HL-60/S4 treated with retinoic acid at 250 ng/mL for 4 days and 3 days (cell line): ENCODE data around the gene MAP2K1.

Source experiments
- in situ Hi-C: fragments of 300-500 bp; cut with MboI; formaldehyde crosslinking; loops from 2 replicates; pipeline ENCODE4 v1.7.0; 2022; ENCODE audit warnings: low sequenced_read_pairs

Gene MAP2K1

DNA sequence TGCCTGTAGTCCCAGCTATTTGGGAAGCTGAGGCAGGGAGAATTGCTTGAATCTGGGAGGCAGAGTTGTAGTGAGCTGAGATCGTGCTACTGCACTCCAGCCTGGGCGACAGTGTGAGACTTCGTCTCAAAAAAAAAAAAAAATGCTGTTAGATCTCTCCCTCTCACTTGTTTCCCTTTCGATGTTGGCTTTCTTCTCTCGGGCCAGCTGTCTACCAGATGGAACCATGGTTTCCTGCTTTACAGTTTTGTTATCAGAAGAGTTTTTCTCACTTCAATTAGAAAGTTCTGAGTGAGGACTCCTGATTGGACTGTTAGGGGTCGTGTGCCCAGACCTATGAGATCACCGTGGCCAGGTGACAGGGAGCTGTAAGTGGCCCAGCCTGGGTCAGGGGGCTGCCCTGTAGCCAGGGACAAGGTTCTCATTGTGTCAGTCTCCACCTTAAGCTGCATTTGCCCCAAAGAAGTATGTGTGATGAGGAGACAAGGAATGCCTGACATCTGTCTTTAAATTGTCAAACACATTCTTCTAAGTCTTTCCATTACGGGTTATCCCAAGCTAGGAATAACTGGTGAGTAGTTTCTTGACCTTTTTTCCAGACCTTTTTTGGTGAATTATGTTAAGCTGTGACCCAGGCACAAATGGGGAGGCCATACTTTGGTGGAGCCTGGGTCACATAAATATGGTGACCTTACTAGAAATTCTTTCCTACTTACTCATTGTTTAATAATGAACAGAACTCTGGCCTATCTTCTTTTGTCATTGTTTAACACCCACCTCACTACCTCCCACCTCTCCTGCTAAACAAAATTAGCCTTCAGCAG is 85.7 kb downstream of the MAP2K1 start:
- in situ Hi-C loops = no loop called here

DNA sequence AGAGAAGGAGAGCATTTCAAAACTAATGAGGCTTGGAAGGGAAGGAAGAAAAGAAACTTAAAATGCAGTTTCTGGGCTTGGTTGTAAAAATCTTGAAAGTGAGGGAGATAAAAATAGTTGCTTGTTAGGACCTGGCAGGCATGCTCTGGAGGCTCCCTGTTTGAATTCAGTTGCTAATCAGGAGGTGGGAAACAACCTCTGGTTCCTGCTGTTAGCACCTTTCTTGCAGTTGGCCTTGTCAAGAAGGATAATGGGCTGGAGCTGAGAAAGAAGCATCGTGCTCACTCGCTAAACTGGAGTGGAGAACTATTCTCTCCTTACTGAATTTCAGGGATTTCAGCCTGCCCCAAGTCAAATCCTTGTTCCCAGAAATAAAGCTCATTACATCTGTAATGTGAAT is 87.4 kb downstream of the MAP2K1 start:
- in situ Hi-C loops = no loop called here

DNA sequence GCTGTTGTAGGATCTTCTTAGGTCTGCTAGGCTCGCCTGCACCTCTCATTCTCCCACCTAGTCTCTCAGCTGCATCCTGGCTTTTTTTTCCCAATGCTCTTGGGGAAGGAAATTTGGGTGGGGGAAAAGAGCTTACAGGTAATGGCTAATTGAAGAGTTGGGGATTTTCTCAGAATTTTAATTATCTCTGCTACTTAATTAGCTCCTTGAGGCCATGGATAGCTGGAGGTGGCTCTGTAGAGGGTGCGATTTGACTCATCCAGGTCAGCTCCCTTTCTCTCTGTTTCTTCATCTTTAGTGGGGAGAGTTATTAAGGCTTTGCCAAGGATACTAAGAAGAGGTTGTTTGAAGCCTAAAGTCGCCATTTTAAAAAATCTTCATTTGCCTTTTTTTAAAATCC is 88.3 kb downstream of the MAP2K1 start:
- in situ Hi-C loops = no loop called here

DNA sequence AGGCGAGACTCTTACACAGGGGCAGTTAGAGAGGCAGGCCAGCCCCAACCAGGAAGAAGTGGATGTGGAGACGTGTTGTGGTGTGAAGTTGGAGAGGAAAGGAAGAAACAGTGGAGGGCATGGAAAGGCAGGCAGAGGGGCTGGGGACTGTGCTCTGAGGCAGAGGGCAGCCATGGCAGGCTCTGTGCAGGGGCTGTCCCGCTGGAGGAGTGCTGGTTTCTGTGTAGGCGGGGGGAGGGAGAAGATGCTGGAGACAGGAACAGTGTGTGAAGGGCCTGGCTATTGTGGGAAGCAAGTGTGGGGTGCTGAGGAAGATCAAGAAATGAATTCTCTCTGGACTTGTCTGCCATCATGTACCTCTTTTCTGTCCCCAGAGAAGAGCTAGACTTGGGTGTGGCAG is 89.8 kb downstream of the MAP2K1 start:
- in situ Hi-C loops = no loop called here

DNA sequence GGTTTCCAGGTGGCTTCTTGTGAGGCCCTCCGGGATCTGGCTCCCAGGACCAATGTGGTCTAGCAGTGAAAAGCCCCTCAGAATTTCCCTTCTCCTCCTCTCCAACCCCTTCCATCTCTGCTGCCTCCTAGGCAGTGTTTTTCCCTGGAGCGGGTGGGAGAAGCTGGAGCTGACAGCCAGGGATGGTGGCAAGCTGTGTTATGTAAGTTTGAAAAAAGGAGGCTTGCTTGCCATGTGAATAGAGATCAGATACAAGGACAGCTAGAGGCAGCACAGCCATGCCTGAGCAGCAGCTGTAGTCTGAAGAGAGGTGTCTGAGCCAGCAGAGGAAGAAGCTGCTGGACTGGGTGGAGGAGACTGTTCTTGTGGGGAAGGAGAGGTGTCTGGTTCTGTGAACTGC is 90.3 kb downstream of the MAP2K1 start:
- in situ Hi-C loops = no loop called here

DNA sequence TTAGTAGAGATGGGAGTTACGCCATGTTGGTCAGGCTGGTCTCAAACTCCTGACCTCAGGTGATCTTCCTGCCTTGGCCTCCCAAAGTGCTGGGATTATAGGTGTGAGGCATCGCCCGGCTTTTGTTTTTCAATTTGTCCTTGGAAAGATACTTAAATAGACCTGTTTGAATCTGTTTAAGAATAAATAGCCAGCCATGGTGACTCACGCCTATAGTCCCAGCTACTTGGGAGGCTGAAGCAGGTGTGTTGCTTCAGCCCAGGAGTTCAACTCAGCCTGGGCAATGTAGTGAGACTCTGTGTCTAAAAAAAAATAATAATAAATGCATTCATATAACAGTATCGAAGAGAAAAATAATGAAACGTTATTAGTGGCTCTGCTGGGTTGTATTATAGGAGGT is 93.6 kb downstream of the MAP2K1 start:
- in situ Hi-C loops = loop anchor here (10.0 kb wide), 1 partner anchor 95 kb away; the partner anchor contains the start of gene MAP2K1

DNA sequence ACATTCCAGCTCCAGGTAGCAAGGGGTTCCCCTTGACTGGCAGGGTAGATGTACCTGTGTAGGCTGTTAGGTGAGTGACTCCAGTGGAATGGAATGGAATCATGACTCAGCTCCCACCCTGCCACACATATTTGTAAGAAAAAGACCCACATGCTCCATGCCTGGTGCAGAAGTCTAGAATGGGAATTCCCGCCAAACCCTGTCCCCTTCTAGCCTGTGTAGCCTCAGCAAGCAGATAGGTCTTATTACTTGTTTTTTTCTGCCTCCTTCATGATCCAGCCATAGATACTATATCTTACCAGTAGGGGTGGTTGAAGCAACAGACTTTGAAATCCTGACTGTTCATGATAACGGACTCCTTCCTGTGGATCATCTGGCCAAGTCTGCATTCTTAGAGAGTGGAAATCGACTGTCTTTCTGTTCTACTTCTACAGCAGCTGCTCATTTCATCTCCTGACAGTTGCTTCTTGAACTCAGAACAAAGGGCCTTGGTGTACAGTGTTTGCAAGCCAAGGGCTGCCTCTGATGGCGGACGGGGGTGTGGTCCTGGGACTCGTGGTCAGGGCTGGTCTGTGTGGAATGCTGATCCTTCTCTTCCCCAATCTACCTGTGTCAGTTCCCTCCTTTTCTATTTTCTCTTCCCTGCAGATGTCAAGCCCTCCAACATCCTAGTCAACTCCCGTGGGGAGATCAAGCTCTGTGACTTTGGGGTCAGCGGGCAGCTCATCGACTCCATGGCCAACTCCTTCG is 94.6 kb downstream of the MAP2K1 start:
- in situ Hi-C loops = loop anchor here (10.0 kb wide), 1 partner anchor 96 kb away; the partner anchor contains the start of gene MAP2K1

DNA sequence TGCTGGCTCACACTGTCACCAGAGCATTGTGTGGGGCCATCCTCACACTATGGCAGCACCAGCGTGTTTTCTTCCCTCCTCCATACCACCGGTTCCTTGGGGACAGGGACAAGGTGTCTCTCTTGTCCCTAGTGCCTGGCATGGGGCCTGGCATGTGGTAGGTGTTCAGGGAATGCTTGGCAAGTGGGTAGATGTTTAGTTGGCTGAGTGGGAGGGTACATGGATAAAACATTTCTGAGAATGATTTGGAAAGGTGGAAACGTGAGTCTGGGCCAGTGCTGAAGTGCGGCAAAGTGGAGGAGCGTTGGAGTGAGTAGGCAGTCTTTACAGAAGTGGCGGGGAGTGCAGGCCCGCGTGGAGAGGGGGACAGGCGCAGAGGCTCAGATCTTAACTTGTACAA is 95.8 kb downstream of the MAP2K1 start:
- in situ Hi-C loops = loop anchor here (10.0 kb wide), 1 partner anchor 98 kb away; the partner anchor contains the start of gene MAP2K1

DNA sequence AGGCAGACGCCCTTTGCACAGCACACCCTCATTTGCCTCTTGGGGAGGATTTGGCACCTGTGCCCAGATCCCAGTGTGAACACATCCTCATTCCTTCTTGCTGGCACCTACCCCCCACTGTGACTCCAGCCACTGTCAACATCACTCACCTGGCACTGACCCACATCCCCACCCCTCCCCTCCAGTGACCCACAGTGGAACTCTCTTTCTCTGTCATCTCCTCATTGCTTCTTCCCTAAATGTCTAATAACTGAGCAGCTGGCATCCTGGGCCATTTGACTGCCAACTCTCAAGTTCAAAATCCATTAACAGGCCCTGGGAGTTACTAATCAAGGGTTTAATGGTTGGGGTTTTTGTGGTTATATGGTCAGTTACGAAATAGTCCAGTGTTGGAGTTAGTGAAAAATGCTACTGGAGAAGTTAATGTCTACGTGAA is 96.4 kb downstream of the MAP2K1 start:
- in situ Hi-C loops = loop anchor here (10.0 kb wide), 1 partner anchor 98 kb away; the partner anchor contains the start of gene MAP2K1

DNA sequence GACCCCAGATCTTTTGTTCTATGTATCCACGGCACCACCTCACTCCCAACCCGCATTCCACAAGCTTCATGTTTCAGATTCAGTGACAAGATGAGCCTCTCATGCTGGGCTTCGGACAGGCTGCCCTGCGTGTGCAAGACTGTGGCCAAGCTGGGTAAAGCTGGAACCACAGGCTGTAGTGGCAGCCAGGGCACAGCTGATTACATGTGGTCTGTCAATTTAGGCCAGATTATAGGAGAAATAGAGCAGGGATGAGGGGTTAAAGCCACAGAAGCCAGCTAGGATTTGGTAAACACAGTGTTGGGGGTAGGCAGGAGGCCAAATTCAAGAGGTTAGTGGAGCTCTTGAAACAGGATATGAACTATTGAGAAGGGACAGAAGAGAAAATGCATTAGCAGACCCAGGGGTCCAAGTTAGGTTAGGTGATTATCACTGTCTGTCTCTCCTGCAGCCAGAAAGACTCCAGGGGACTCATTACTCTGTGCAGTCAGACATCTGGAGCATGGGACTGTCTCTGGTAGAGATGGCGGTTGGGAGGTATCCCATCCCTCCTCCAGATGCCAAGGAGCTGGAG is 97.9 kb downstream of the MAP2K1 start:
- in situ Hi-C loops = loop anchor here (10.0 kb wide), 1 partner anchor 100 kb away; the partner anchor contains the start of gene MAP2K1

DNA sequence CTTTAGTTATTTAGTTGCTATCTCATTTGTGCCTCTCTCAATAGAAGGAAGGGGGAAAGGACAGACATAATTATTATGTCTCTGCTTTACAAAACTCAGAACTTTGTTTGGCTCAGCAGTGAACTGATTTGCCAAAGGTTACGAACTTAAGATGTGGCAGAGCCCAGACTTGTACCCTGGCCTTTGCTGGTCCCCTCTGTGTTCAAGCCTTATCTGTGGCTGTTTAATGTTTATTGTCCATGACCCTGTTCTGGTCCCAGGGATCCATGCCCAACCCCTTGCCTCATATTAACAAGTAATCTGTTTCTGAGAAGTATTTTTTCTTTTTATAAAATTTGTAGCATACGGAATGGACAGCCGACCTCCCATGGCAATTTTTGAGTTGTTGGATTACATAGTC is 100.2 kb downstream of the MAP2K1 start:
- in situ Hi-C loops = loop anchor here (10.0 kb wide), 1 partner anchor 102 kb away; the partner anchor contains the start of gene MAP2K1

DNA sequence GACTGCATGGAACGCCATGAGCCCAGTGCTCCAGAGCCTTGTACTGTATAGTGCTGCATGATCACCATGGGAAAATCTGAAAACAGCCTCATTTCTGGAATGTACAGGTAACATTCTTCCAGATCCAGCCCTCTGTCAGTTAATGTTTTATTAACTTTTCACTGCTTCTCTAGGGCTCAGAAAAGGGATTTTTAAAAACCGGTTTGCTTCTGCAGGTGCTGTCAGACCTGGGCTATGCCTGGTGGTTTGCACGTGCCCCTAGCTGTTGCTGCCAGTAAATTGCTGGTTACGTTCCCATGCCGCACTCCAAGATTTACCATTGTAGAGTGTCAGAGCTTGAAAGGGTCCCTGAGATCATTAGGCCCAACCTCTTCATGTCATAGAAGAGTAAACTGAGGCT is 101.8 kb downstream of the MAP2K1 start:
- in situ Hi-C loops = loop anchor here (10.0 kb wide), 1 partner anchor 104 kb away; the partner anchor contains the start of gene MAP2K1

DNA sequence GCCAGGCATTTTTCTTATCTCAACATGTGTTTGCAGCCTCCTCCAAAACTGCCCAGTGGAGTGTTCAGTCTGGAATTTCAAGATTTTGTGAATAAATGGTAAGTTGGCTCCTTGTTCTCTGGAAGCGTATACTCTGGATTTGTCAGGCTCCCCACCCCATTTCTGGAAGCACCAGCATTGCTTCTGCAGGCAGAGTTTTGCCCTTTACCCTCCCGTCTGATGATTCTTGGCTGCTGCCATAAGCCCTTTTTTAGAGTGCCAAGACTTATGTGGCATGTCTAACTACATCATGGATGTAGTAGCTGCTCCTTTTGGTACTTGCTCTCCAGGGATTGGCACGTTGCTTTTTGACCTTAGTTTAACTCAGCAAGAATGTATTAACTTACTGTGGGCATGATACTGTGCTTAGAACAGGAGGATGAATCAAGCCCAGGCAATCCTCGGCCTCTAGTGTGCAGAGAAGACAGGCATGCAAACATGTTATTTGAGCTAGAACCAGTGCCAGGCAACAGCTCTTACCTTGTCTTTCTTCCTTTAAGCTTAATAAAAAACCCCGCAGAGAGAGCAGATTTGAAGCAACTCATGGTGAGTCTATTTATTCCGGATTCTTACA is 102.6 kb downstream of the MAP2K1 start:
- in situ Hi-C loops = loop anchor here (10.0 kb wide), 1 partner anchor 104 kb away; the partner anchor contains the start of gene MAP2K1

DNA sequence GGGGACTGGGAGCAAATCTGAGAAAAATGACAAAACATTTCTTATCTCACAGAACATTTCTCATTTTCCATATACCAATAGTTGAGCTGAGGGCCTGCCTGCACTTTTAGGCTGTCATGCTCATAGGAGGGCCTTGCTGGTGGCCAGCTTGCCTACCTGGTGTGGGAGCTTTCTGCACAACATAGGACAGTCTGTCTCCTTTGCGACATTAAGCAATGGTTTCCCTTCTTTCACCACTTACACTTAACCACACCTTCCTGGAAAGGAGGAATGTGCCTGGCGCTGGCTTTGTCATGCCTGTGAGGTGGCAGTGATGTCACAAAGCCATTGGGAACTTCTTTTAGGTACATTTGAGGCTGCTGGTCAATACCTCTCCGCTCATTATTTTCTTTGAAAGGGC is 105.1 kb downstream of the MAP2K1 start:
- in situ Hi-C loops = no loop called here

DNA sequence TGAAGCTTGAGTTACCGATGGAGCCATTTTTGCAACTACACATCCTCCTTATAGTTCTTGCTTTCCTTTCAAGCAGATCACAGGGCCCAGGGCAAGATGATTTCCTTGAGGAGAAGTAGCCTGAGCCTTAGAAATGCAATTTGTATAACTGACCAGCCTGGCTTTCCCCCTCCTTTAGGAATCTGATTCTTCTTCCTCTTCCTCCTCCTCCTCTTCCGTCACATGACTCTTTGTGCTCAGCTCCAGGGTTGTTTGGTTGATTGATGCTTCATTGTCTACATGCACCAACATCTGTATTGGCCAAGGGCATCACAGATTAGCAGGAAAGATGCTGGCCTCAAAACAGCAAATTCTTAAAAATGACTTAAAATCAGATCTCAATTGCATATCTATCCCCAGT is 107.5 kb downstream of the MAP2K1 start:
- in situ Hi-C loops = no loop called here

DNA sequence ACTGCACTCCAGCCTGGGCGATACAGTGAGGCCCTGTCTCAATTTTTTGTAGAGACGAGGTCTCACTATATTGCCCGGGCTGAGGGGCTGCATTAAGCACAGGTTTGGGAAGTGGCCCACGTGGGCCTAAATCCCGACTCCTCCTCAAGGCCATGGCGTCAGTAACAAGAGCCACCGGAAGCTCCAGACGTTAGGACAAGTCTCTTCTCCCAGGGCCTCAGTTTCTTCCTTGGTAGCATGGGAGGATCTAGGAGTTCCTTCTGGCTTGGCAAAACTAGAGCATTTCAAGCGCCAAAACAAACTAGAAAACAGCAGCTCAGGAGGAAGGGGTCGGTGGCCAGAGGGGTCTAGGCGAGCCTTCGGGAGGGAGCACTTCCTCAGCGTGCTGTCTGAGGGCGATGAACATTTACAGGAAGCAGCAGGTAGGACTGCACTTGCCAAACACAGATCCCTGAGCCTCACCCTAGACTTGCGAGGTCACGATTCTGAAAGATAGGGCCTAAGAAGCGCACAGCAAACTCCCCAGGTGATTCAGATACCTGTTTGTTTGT is 110.3 kb downstream of the MAP2K1 start:
- in situ Hi-C loops = no loop called here

DNA sequence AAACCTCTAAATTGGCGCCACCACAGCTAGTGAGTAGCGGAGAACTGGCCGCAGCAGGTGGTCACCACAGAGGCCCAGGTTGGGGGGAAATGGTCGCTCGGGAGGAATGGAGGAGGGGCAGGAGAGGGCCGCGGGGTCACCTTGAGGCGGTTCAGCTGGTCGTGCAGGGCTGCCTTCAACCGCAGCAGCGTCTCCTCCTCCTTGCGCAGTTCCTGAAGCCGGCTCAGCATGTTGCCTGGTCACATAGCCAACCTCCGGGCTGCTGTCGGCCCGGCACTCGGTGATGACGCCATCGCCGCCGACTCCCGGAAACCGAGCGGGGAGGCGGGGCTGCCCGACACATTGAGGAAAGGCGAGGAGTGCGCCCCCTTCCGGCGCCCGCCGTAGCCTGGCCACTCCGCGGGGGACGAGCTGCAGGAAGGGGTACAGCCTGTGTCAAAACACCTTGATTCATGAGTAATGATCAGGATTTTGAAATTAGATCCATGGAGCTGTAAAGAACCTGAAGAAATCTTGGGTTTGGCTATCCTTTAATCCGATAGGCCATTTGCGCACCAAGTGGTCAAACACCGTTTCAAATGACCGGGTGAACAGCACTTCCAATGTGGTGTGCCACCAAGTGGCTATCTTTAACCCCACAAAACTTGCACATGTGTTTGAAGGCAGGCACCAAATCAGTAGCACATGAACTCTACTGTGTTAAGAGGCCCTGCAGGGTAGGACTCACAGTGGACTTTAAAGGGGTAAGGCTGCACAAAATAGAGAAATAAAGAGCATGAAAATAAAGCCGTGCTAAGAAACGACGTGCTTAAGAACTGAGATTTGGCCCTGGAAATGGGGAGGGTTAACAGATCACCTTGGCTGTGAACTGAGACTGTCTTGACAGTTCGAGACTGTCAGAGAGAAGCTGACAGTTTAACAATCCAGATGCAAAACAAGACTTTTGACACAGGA is 111.1 kb downstream of the MAP2K1 start, which contains the start of gene SNAPC5:
Gene SNAPC5 (minus strand): TSS at position 261 of the 954 bp plus-strand sequence. CDS start 31 bp downstream, at position 230.
- in situ Hi-C loops = no loop called here

DNA sequence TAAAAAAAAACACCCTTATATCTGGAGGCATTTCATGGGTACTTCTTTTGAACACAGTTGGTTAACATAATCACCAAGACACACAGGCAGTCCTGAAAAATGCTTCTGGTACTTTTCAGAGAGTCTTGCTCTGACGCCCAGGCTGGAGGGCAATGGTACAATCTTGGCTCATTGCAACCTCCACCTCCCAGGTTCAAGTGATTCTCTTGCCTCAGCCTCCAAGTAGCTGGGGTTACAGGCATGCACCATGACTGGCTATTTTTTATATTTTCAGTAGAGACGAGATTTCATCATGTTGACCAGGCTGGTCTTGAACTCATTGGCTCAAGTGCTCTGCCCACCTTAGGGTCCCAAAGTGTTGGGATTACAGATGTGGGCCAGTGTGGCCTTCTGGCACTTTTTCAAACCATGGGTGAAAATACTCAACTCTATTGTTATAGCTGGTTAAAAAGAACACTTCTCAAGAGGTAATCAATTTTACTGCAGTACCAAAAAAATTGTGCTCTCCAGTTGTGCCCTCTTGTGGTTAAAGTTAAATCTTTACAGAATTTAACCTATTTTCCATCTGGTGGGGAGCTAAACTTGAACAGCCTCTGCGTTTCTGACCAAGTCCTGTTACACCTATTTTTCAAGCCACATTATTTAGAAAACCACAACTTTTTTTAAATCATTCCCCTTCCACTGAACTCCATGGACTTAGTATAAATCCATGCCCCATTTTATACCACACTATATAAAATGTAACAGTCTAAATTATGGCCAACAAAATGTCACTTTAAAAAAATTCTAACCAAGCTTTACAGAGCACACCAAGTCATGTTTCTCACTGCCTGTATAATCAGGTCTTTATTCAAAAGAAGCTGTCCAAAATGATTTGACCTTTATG is 112.0 kb downstream of the MAP2K1 start:
- in situ Hi-C loops = no loop called here
